PFSK-1 (cell line): ENCODE results near the gene STXBP2.

Experiments
- FOXP2 ChIP-seq: optimal IDR thresholded peaks from 2 replicates; pipeline ENCODE3; 2011; ENCODE audit warnings: borderline replicate concordance, control low read depth, inconsistent platforms; ENCODE audit not compliant: insufficient read depth; ENCODE audit errors: extremely low read length, extremely low read depth
- POLR2AphosphoS5 ChIP-seq: IDR thresholded peaks from 2 replicates; pipeline ENCODE4 v1.6.1; 2012; ENCODE audit warnings: low read depth, mild to moderate bottlenecking, control low read depth, low read length, moderate library complexity
- SIN3A ChIP-seq: IDR thresholded peaks from 2 replicates; pipeline ENCODE4 v1.6.1; 2012; ENCODE audit warnings: mild to moderate bottlenecking, low read length, moderate library complexity, borderline replicate concordance; ENCODE audit not compliant: insufficient read depth
- TAF1 ChIP-seq: IDR thresholded peaks from 2 replicates; pipeline ENCODE4 v1.6.1; 2012; ENCODE audit warnings: low read length, control low read depth, borderline replicate concordance; ENCODE audit not compliant: insufficient read depth
- TF ChIP-seq, protein P1 (sequence below), 2 experiments: IDR thresholded peaks; 2 replicates each; pipeline versions ENCODE4 v1.6.1 to v1.8.0; 2011 to 2012; ENCODE audit warnings: low read depth in 2 of 2, low read length in 2 of 2, control low read depth in 1 of 2, inconsistent platforms in 1 of 2, mild to moderate bottlenecking in 1 of 2, moderate library complexity in 1 of 2; ENCODE audit not compliant: insufficient read depth in 1 of 2

The STXBP2 gene

DNA sequence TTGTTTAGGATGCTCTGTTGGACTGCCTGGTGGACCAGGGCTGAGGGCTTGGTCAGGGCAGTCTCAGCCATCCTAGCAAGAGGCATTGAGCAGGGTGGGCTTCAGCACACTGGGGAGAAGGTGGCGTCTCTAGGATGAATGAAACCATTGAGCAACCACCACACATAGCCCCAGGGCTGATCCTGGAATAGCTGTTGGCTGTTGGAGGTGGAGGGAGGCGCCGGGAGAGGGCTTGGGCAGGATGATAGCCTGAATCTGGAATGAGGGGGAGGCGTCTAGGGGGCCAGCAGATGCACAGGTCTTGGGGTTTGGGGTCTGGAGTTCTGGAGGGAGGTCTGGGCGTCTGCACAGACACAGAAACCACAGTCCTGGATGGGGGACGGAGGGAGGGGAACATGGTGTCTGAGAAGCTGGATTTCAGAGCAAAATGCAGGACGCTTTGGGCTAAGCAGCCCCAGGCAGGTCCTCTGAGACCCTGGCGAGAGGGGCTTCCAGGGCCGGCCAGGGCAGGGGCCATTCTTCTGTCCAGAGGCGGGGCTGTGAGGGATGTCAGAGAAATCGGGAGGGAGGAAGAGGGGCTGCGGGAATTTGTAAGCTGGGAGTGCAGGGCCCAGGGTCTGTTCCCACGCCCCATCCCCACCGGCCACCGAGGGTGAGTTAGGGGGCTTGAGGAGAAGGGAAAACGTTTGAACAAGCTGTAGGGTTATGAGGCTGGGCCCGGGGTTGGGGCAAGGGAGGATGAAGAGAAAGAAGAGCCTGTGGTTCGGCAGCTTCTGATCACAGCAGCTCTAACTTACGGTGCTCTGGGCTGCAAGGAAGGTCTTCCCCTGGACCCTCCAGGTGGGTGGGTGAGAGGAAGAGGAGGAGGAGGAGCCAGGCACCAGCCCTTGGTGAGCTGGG, 48.9 kb downstream of the STXBP2 start:
- TF ChIP-seq SIN3A (no peak), FOXP2 (no peak), POLR2AphosphoS5 (no peak), TAF1 (no peak)
- TF ChIP-seq, protein P1, sequence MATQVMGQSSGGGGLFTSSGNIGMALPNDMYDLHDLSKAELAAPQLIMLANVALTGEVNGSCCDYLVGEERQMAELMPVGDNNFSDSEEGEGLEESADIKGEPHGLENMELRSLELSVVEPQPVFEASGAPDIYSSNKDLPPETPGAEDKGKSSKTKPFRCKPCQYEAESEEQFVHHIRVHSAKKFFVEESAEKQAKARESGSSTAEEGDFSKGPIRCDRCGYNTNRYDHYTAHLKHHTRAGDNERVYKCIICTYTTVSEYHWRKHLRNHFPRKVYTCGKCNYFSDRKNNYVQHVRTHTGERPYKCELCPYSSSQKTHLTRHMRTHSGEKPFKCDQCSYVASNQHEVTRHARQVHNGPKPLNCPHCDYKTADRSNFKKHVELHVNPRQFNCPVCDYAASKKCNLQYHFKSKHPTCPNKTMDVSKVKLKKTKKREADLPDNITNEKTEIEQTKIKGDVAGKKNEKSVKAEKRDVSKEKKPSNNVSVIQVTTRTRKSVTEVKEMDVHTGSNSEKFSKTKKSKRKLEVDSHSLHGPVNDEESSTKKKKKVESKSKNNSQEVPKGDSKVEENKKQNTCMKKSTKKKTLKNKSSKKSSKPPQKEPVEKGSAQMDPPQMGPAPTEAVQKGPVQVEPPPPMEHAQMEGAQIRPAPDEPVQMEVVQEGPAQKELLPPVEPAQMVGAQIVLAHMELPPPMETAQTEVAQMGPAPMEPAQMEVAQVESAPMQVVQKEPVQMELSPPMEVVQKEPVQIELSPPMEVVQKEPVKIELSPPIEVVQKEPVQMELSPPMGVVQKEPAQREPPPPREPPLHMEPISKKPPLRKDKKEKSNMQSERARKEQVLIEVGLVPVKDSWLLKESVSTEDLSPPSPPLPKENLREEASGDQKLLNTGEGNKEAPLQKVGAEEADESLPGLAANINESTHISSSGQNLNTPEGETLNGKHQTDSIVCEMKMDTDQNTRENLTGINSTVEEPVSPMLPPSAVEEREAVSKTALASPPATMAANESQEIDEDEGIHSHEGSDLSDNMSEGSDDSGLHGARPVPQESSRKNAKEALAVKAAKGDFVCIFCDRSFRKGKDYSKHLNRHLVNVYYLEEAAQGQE (IDR thresholded peaks at IDR 0.05; ENCODE audit: insufficient read depth in 1 of 2, low read depth in 2 of 2, low read length in 2 of 2), result no peak

DNA sequence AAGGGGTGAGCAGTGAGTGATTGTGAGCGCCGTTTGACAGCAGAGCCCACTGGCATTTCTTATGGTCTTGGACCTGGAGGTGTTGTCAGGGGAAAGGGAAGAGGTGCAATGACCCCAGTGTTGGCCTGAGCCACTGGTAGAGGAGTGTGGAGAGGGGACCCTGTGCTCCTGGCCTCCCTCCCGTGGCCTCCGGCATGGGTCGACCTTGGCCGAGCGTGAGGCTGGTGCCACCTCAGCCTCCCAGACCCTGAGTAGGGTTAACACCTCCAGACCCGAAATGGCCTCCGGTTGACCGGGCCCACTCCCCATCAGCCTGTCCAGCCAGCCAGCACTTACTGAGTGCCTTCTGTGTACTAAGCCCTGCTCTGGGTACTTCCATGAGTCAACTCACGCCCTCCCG, 50.3 kb downstream of the STXBP2 start:
- TF ChIP-seq FOXP2 (no peak), SIN3A (no peak), POLR2AphosphoS5 (no peak), TAF1 (no peak)
- TF ChIP-seq, protein P1 (IDR thresholded peaks at IDR 0.05; ENCODE audit: insufficient read depth in 1 of 2, low read depth in 2 of 2, low read length in 2 of 2), result no peak

DNA sequence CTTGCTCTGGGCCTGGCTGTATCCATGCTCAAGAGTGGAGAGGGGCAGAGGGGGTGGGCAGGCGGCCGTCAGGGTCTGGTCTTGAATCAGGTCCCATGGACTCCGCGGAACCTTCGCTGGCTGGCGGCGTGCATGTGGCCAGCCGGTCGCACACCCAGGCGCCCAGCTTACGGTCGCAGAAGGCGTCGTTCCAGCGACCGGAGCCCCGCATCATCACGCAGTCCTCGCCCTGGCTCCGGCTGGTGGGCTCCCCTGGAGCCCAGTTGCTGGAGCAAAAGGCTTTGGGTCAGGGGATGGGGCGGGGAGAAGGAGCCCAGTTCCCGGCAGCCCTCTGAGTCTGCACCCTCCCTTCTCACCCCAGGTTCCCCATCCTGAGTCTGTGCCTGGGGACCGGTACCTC, 52.3 kb downstream of the STXBP2 start:
- TF ChIP-seq SIN3A, result no peak
- TF ChIP-seq FOXP2, result no peak
- no peak for TF ChIP-seq POLR2AphosphoS5
- TF ChIP-seq, protein P1 (IDR thresholded peaks at IDR 0.05; ENCODE audit: insufficient read depth in 1 of 2, low read depth in 2 of 2, low read length in 2 of 2), result no peak
- TF ChIP-seq TAF1, result no peak

DNA sequence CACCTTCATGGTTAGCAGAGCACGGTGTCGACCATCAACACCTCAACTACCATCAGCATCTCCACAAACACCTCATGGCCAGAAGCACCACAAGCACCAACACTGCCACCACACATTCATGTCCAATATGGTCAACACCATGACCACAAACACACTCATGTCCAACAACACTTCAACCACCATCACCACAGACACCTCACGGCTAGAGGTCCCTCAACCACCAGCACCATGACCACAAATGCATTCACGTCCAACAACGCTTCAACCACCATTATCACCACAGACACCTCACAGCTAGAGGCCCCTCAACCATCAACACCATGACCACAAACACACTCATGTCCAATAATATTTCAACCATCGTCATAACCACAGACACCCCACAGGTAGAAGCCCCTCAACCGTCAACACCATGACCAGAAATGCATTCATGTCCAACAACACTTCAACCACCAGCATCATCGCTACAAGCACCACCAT, 53.9 kb downstream of the STXBP2 start:
- TF ChIP-seq, protein P1 (IDR thresholded peaks at IDR 0.05; ENCODE audit: insufficient read depth in 1 of 2, low read depth in 2 of 2, low read length in 2 of 2), result no peak
- TF ChIP-seq SIN3A (no peak), FOXP2 (no peak), TAF1 (no peak), POLR2AphosphoS5 (no peak)
